DND-41 (cell line): Measurements from ENCODE around the gene AIFM1.

Experiments
- EZH2 ChIP-seq: IDR thresholded peaks from 3 replicates; pipeline ENCODE4 v1.6.1; 2012; ENCODE audit warnings: borderline replicate concordance, low read depth, mild to moderate bottlenecking, moderate library complexity, low read length, inconsistent platforms; ENCODE audit not compliant: severe bottlenecking
- TF ChIP-seq, protein P1 (sequence below): IDR thresholded peaks from 2 replicates; pipeline ENCODE4 v1.5.1; 2012; ENCODE audit warnings: borderline replicate concordance, low read length, moderate library complexity, mild to moderate bottlenecking; ENCODE audit not compliant: poor library complexity, severe bottlenecking; ENCODE audit errors: extremely low read depth

DNA sequence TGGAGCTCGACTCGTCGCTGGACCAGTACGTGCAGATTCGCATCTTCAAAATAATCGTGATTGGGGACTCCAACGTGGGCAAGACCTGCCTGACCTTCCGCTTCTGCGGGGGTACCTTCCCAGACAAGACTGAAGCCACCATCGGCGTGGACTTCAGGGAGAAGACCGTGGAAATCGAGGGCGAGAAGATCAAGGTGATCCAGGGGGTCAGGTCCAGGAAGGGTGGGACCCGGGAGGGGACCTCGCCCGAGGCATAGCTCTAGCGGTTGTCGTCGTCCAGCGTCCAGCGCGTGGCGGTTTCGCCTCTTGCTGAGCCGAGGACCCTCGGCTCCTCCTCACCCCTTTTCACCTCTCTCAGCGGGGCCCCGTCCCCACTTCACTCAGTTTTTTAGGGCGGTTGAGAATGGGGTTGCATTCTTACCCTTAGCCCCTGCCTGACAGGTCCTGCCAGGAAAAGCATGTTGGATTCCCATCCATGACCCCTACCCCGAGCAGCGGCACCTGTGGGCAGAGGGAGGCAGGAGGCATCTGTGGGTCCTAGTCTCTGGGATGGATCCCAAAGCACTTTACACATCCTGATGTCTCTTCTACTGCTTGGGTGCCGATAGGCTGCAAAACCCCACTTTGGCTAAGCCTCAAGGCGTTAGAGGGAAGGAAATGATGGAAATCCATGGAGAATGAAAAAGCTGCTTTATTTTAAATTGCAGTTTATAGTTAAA is 6.6 kb upstream of the AIFM1 start:
- no peak for TF ChIP-seq EZH2
- TF ChIP-seq, protein P1, sequence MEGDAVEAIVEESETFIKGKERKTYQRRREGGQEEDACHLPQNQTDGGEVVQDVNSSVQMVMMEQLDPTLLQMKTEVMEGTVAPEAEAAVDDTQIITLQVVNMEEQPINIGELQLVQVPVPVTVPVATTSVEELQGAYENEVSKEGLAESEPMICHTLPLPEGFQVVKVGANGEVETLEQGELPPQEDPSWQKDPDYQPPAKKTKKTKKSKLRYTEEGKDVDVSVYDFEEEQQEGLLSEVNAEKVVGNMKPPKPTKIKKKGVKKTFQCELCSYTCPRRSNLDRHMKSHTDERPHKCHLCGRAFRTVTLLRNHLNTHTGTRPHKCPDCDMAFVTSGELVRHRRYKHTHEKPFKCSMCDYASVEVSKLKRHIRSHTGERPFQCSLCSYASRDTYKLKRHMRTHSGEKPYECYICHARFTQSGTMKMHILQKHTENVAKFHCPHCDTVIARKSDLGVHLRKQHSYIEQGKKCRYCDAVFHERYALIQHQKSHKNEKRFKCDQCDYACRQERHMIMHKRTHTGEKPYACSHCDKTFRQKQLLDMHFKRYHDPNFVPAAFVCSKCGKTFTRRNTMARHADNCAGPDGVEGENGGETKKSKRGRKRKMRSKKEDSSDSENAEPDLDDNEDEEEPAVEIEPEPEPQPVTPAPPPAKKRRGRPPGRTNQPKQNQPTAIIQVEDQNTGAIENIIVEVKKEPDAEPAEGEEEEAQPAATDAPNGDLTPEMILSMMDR: no peak
